Gastroesophageal sphincter (tissue), 3 donors: ENCODE data around the gene LYPD5.

ENCODE experiments used
- CTCF ChIP-seq, 4 experiments: fragments of 200-600 bp in 2 of 4; fragments of 450-650 bp in 2 of 4; sonication (generic) in 1 of 4; IDR thresholded peaks; one replicate each; pipeline ENCODE4 v1.5.1; 2017 to 2019; ENCODE audit warnings: antibody characterized with exemption in 4 of 4, mild to moderate bottlenecking in 2 of 4, moderate library complexity in 2 of 4
- EP300 ChIP-seq: sonication (generic); formaldehyde crosslinking; IDR thresholded peaks from one replicate; pipeline ENCODE4 v1.6.1; 2017; ENCODE audit warnings: antibody characterized with exemption, mild to moderate bottlenecking
- POLR2A ChIP-seq, 2 donors: fragments of 450-650 bp; IDR thresholded peaks; one replicate each; pipeline ENCODE4 v1.6.1; 2017; ENCODE audit warnings: antibody characterized with exemption in 2 of 2, mild to moderate bottlenecking in 2 of 2, moderate library complexity in 1 of 2
- POLR2AphosphoS5 ChIP-seq: sonication (generic); formaldehyde crosslinking; IDR thresholded peaks from one replicate; pipeline ENCODE4 v1.6.1; 2017; ENCODE audit warnings: antibody characterized with exemption

GRCh38 chr19:43814663-43815352 lies 12.6 kb upstream of the LYPD5 start:
- TF ChIP-seq CTCF (IDR thresholded peaks at IDR 0.05): no peak
- TF ChIP-seq EP300: no peak
- TF ChIP-seq POLR2AphosphoS5: no peak
- no peak for TF ChIP-seq POLR2A (IDR thresholded peaks at IDR 0.05)
